SU-DHL-6 (cell line): ENCODE data around the gene HIVEP2.

Source experiments
- CTCF ChIP-seq: fragments of 200-600 bp; sonication (generic); IDR thresholded peaks from one replicate; pipeline ENCODE4 v1.5.1; 2017; ENCODE audit warnings: antibody characterized with exemption, mild to moderate bottlenecking, low read length, moderate library complexity; ENCODE audit not compliant: insufficient read depth, poor library complexity, severe bottlenecking
- EZH2phosphoT487 ChIP-seq: fragments of 200-600 bp; sonication (generic), shearing (Covaris generic); conservative IDR thresholded peaks from 2 replicates; pipeline ENCODE4 v1.6.1; 2018; ENCODE audit warnings: mild to moderate bottlenecking, antibody characterized with exemption, low read length, moderate library complexity, mixed read lengths

GRCh38 chr6:142773859-142774648, 170.9 kb downstream of the HIVEP2 start:
- TF ChIP-seq CTCF (no peak), EZH2phosphoT487 (no peak)
